Ascending aorta (tissue), 2 donors: ENCODE results near the gene MYOM1. TPM values are rescaled to one million over a fixed set of nuclear protein-coding genes. Genes with fewer than 3 reads are reported as not detected.

Source experiments
- DNase-seq, 2 donors: peaks; one replicate each; pipeline ENCODE4 v3.0.0-alpha.2; 2019; ENCODE audit warnings: low spot score in 2 of 2
- H3K27ac ChIP-seq, 2 donors: fragments of 200-600 bp; sonication (generic); one replicate each; pipeline ENCODE4 v1.5.1; 2016 to 2017; ENCODE audit warnings: mild to moderate bottlenecking in 1 of 2
- H3K27me3 ChIP-seq: fragments of 200-600 bp; sonication (generic); one replicate; pipeline ENCODE4 v1.5.1; 2017
- H3K36me3 ChIP-seq, 2 donors: fragments of 200-600 bp; sonication (generic); one replicate each; pipeline ENCODE4 v1.5.1; 2016
- H3K4me1 ChIP-seq, 2 donors: fragments of 200-600 bp; sonication (generic); one replicate each; pipeline ENCODE4 v1.5.1; 2016 to 2017; ENCODE audit warnings: mild to moderate bottlenecking in 1 of 2
- H3K4me3 ChIP-seq, 2 donors: fragments of 200-600 bp; sonication (generic); one replicate each; pipeline ENCODE4 v1.5.1; 2016 to 2017; ENCODE audit warnings: mild to moderate bottlenecking in 1 of 2
- H3K9me3 ChIP-seq, 2 donors: fragments of 200-600 bp; sonication (generic); one replicate each; pipeline ENCODE4 v1.5.1; 2016
- CTCF ChIP-seq, 3 experiments: fragments of 200-600 bp in 2 of 3; fragments of 450-650 bp in 1 of 3; sonication (generic) in 2 of 3; IDR thresholded peaks; one replicate each; pipeline ENCODE4 v1.5.1; 2016 to 2019; ENCODE audit warnings: antibody characterized with exemption in 3 of 3, mild to moderate bottlenecking in 1 of 3, moderate library complexity in 1 of 3
- intact Hi-C: fragments of 100-400 bp; cut with DNase I; formaldehyde crosslinking; loops from one replicate; pipeline ENCODE4 v1.15.1; 2023
- total RNA-seq: library from RNA; depleted of rRNA; stranded (reverse); fragments of >200 nt; gene quantifications from one replicate; pipeline ENCODE4 v1.1.0, GENCODE V29; 2016

Gene MYOM1
- total RNA-seq, 1 donor from 2014 or later, result 7.8 TPM

- DNase-seq, result no peak
- no peaks in the 10 kb centered on the region for H3K27me3 ChIP-seq
- no peaks in the 10 kb centered on the region for H3K9me3 ChIP-seq
- peaks cover 0 to 7% of the 10 kb centered on the region in 2 donors for H3K4me1 ChIP-seq
- TF ChIP-seq CTCF (IDR thresholded peaks at IDR 0.05), result no peak
- peaks cover 20 to 25% of the 10 kb centered on the region in 2 donors for H3K36me3 ChIP-seq
- no peak overlapping the region for H3K4me3 ChIP-seq
- no peak overlapping the region for H3K27ac ChIP-seq
- intact Hi-C loops, result no loop called here
Observed at GRCh38 chr18:3184275-3184963, 35.3 kb downstream of the MYOM1 start.

GRCh38 chr18:3183103-3183717 is 36.6 kb downstream of the MYOM1 start:
- Histone ChIP-seq H3K27ac (no peak overlapping the region), H3K4me1 (peaks cover 0 to 7% of the 10 kb centered on the region in 2 donors), H3K9me3 (no peaks in the 10 kb centered on the region), H3K36me3 (peaks cover 18 to 21% of the 10 kb centered on the region in 2 donors), H3K4me3 (no peak overlapping the region), H3K27me3 (no peaks in the 10 kb centered on the region)
- no peak for TF ChIP-seq CTCF (IDR thresholded peaks at IDR 0.05)
- intact Hi-C loops, result no loop called here
- DNase-seq, result no peak

GRCh38 chr18:3180325-3180724 is 39.4 kb downstream of the MYOM1 start:
- Histone ChIP-seq H3K9me3 (no peaks in the 10 kb centered on the region), H3K4me3 (no peak overlapping the region), H3K27ac (peak overlapping the region; percentile 6 to 53), H3K4me1 (peaks cover 0 to 7% of the 10 kb centered on the region in 2 donors), H3K36me3 (peaks cover 4 to 12% of the 10 kb centered on the region in 2 donors), H3K27me3 (no peaks in the 10 kb centered on the region)
- DNase-seq, result no peak
- intact Hi-C loops, result no loop called here
- TF ChIP-seq CTCF (IDR thresholded peaks at IDR 0.05), result no peak

- Histone ChIP-seq H3K4me1 (peaks cover 0 to 7% of the 10 kb centered on the region in 2 donors), H3K36me3 (peaks cover 0 to 5% of the 10 kb centered on the region in 2 donors), H3K4me3 (no peak overlapping the region), H3K9me3 (no peaks in the 10 kb centered on the region), H3K27me3 (no peaks in the 10 kb centered on the region), H3K27ac (peak overlapping the region; percentile 6 to 53)
- intact Hi-C loops, result no loop called here
- TF ChIP-seq CTCF (IDR thresholded peaks at IDR 0.05), result no peak
- DNase-seq, result no peak
Observed at GRCh38 chr18:3179430-3180089, 40.2 kb downstream of the MYOM1 start.

- no peaks in the 10 kb centered on the region for H3K9me3 ChIP-seq
- H3K4me1 ChIP-seq, result peaks cover 0 to 7% of the 10 kb centered on the region in 2 donors
- TF ChIP-seq CTCF (IDR thresholded peaks at IDR 0.05), result no peak
- intact Hi-C loops, result no loop called here
- peak overlapping the region in 1 of 2 donors; percentile 32 for H3K27ac ChIP-seq
- DNase-seq, result peak; percentile 46 to 85
- H3K4me3 ChIP-seq, result no peak overlapping the region
- H3K36me3 ChIP-seq, result peaks cover 0 to 2% of the 10 kb centered on the region in 2 donors
- H3K27me3 ChIP-seq, result no peaks in the 10 kb centered on the region
Observed at GRCh38 chr18:3177902-3178687, 41.7 kb downstream of the MYOM1 start.
